HG02642 (cell line): ENCODE data around the gene FGF9.

ENCODE experiments used
- ATAC-seq: cut with Tn5 transposase; IDR thresholded peaks from one replicate; pipeline ENCODE4 v1.9.1; 2021; ENCODE audit warnings: mild to moderate bottlenecking; ENCODE audit not compliant: unreplicated experiment, poor library complexity

Gene FGF9

GRCh38 chr13:21748166-21748565, 77.3 kb downstream of the FGF9 start:
- no peak for ATAC-seq

DNA sequence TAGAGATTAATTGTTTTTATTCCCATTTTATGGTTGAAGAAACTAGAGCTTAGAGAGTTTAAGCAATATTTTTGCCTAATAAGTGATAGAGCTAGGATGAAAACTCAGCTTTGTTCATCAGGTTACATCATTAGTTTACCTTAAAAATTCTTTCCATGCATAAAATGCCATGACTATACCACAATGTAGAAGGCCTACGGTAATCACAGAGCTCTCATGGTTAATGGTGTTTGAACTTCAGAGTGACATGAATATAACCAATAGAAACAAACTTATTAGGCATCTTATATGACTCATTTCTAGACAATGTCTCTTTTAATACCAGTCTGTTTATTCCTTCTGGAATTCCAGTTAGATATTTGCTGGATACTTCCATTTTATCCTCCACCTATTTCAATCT, 78.5 kb downstream of the FGF9 start:
- no peak for ATAC-seq

DNA sequence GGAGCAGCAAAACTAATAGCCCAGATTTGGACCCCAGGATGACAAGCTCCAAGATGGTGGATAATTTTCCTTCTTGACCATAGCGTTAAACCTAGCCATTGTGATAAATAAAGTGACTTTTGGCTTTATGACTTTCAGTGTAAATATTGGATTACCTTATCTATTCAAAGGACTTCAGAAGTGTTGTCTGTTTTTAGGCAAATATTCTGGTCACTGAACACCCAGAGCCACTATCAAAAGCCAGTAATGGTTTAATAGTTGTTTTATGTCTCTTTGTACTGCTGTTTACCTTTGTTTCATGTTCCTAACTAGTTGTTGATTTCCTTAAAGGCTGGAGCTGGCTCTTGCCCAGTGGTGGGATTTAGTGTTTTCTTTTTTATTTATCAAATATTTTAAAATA, 81.6 kb downstream of the FGF9 start:
- ATAC-seq = no peak

GRCh38 chr13:21753117-21753729, 82.3 kb downstream of the FGF9 start:
- no peak for ATAC-seq
